NK-92 (cell line): Measurements from ENCODE around the gene RAB1B.
A peak's percentile ranks its signal among the peaks of the same experiment; 100 is the strongest.

Experiments used
- DNase-seq: peaks from one replicate; lab custom pipeline; 2025; ENCODE audit not compliant: unreplicated experiment; lab: John Stamatoyannopoulos, UW

RAB1B gene

GRCh38 chr11:66268244-66268951, at the start of gene RAB1B:
TSS of gene RAB1B (plus strand) at chr11:66268639. CDS start at chr11:66268680, 41 bp downstream.
- peak; percentile 97 for DNase-seq

- DNase-seq = no peak
These were observed 49.4 kb upstream of the RAB1B start for GRCh38 chr11:66218846-66219620.

- DNase-seq = no peak
These were observed 48.4 kb upstream of the RAB1B start for GRCh38 chr11:66219846-66220565.

GRCh38 chr11:66220566-66220935, 47.9 kb upstream of the RAB1B start:
- no peak for DNase-seq

- DNase-seq = no peak
These were observed 47.4 kb upstream of the RAB1B start for GRCh38 chr11:66221012-66221411.

- DNase-seq = no peak
These were observed 46.7 kb upstream of the RAB1B start for GRCh38 chr11:66221726-66222236.

GRCh38 chr11:66222358-66223149, 45.9 kb upstream of the RAB1B start:
- DNase-seq = peak; percentile 37

GRCh38 chr11:66224226-66224855, 44.1 kb upstream of the RAB1B start:
- no peak for DNase-seq

GRCh38 chr11:66225066-66225465, 43.4 kb upstream of the RAB1B start:
- no peak for DNase-seq

- DNase-seq = no peak
These were observed 42.3 kb upstream of the RAB1B start for GRCh38 chr11:66226101-66226500.

- DNase-seq = no peak
These were observed 40.7 kb upstream of the RAB1B start for GRCh38 chr11:66227700-66228099.

- DNase-seq = no peak
These were observed 39.9 kb upstream of the RAB1B start for GRCh38 chr11:66228521-66228920.

GRCh38 chr11:66230156-66230555, 38.3 kb upstream of the RAB1B start:
- no peak for DNase-seq

- DNase-seq = no peak
These were observed 37.5 kb upstream of the RAB1B start for GRCh38 chr11:66230978-66231377.

- DNase-seq = no peak
These were observed 36.9 kb upstream of the RAB1B start for GRCh38 chr11:66231561-66231960.

- no peak for DNase-seq
These were observed 35.7 kb upstream of the RAB1B start for GRCh38 chr11:66232769-66233168.

GRCh38 chr11:66233301-66233700, 35.1 kb upstream of the RAB1B start:
- DNase-seq = no peak

GRCh38 chr11:66235141-66235540, 33.3 kb upstream of the RAB1B start:
- DNase-seq = no peak

- DNase-seq = no peak
These were observed 30.6 kb upstream of the RAB1B start for GRCh38 chr11:66237867-66238266.

GRCh38 chr11:66238786-66239413, 29.5 kb upstream of the RAB1B start:
- DNase-seq = no peak
